HepG2 (cell line): ENCODE measurements around the gene TBC1D20. TPM values are rescaled to one million over a fixed set of nuclear protein-coding genes. Genes with fewer than 3 reads are reported as not detected.

Experiments used
- ATAC-seq: fragments of 200-7000 bp; cut with Tn5 transposase; 3 replicates; pipeline ENCODE4 v1.9.1; 2020; ENCODE audit warnings: mild to moderate bottlenecking, moderate library complexity
- BruUV-seq: library from RNA; stranded (reverse); fragments of 400-500 nt; replicated peaks from 2 replicates; lab custom pipeline; 2021; lab: Mats Ljungman, UMichigan
- CTCF ChIA-PET: fragments of 300-600 bp; formaldehyde crosslinking; extraction: SDS; loops from one replicate; lab custom pipeline; 2021; ENCODE audit warnings: low total read pairs, inconsistent platforms, low intra/inter-chr PET ratio; lab: Yijun Ruan, JAX
- POLR2A ChIA-PET: fragments of 350-600 bp; sonication (Branson Sonifier 250); formaldehyde crosslinking; loops from one replicate; lab custom pipeline; 2020; ENCODE audit warnings: antibody characterized with exemption, inconsistent platforms; lab: Yijun Ruan, JAX
- DNase-seq: peaks from one replicate; pipeline ENCODE4 v3.0.0-alpha.2; 2015; ENCODE audit warnings: low spot score
- FAIRE-seq: peaks from 3 replicates; lab custom pipeline; 2011; peaks lifted over from hg19 to GRCh38; lab: Jason Lieb, UNC
- H2AFZ ChIP-seq: one replicate; pipeline ENCODE4 v1.6.1; 2011; ENCODE audit warnings: low read length, inconsistent platforms
- H3K27ac ChIP-seq: fragments of 300-600 bp; 3 replicates; pipeline ENCODE4 v1.8.0; 2011; ENCODE audit warnings: mixed run types, mild to moderate bottlenecking, mixed read lengths, low read length, inconsistent platforms; ENCODE audit not compliant: insufficient read depth; ENCODE audit errors: extremely low read length
- H3K27me3 ChIP-seq, 2 experiments: fragments of 200-600 bp in 1 of 2; 2 replicates in 1 of 2; 3 replicates in 1 of 2; pipeline versions ENCODE4 v1.6.0 to v1.8.0; 2011; ENCODE audit warnings: low read length in 2 of 2, mild to moderate bottlenecking in 2 of 2, moderate library complexity in 2 of 2, inconsistent platforms in 1 of 2; ENCODE audit not compliant: insufficient read depth in 2 of 2, control insufficient read depth in 1 of 2
- H3K36me3 ChIP-seq, 2 experiments: fragments of 200-600 bp in 1 of 2; replicated peaks in 1 of 2; 2 replicates in 1 of 2; 3 replicates in 1 of 2; pipeline versions ENCODE4 v1.5.1 to v1.8.0; 2011; ENCODE audit warnings: low read length in 2 of 2, inconsistent platforms in 1 of 2; ENCODE audit not compliant: insufficient read depth in 2 of 2, control insufficient read depth in 1 of 2
- H3K4me1 ChIP-seq: 2 replicates; pipeline ENCODE4 v1.5.1; 2012; ENCODE audit warnings: low read length, inconsistent platforms; ENCODE audit not compliant: insufficient read depth
- H3K4me2 ChIP-seq: 2 replicates; pipeline ENCODE4 v1.6.0; 2011; ENCODE audit warnings: low read depth, low read length, inconsistent platforms
- H3K4me3 ChIP-seq, 3 experiments: fragments of 200-600 bp in 1 of 3; sonication (generic), shearing (Covaris generic) in 1 of 3; replicated peaks in 1 of 3; 2 replicates each; pipeline ENCODE4 v1.5.1; 2011 to 2016; ENCODE audit warnings: low read length in 3 of 3, inconsistent platforms in 2 of 3, low read depth in 2 of 3, mild to moderate bottlenecking in 2 of 3, control low read depth in 1 of 3, mixed read lengths in 1 of 3; ENCODE audit not compliant: insufficient read depth in 1 of 3
- H3K79me2 ChIP-seq: one replicate; pipeline ENCODE4 v1.6.1; 2011; ENCODE audit warnings: low read length, inconsistent platforms; ENCODE audit not compliant: insufficient read depth
- H3K9ac ChIP-seq: 2 replicates; pipeline ENCODE4 v1.6.0; 2011; ENCODE audit warnings: mild to moderate bottlenecking, low read depth, low read length, inconsistent platforms; ENCODE audit not compliant: insufficient read depth
- H3K9me3 ChIP-seq: 2 replicates; pipeline ENCODE4 v1.5.1; 2012; ENCODE audit warnings: mild to moderate bottlenecking, low read length
- H4K20me1 ChIP-seq: 2 replicates; pipeline ENCODE4 v1.6.0; 2011; ENCODE audit warnings: inconsistent platforms, mild to moderate bottlenecking, low read length, moderate library complexity; ENCODE audit not compliant: insufficient read depth
- AKNA ChIP-seq: sonication (generic); formaldehyde crosslinking; IDR thresholded peaks from 2 replicates; pipeline ENCODE4 v1.4.0; 2020; ENCODE audit warnings: missing genetic modification reagents, borderline replicate concordance
- HOXA5 ChIP-seq: sonication (generic); formaldehyde crosslinking; IDR thresholded peaks from 2 replicates; pipeline ENCODE4 v1.4.0; 2020; ENCODE audit warnings: missing genetic modification reagents
- MEF2D ChIP-seq: sonication (generic); formaldehyde crosslinking; IDR thresholded peaks from 2 replicates; pipeline ENCODE4 v1.5.1; 2020; ENCODE audit warnings: mild to moderate bottlenecking, missing genetic modification reagents
- ZNF260 ChIP-seq: sonication (generic); formaldehyde crosslinking; IDR thresholded peaks from 2 replicates; pipeline ENCODE4 v1.4.0; 2020; ENCODE audit warnings: missing genetic modification reagents, low read depth, mild to moderate bottlenecking, borderline replicate concordance
- ZNF33A ChIP-seq: sonication (generic); formaldehyde crosslinking; IDR thresholded peaks from 2 replicates; pipeline ENCODE4 v1.5.1; 2020; ENCODE audit warnings: missing genetic modification reagents, mild to moderate bottlenecking, moderate library complexity, borderline replicate concordance
- ZNF777 ChIP-seq: sonication (generic); formaldehyde crosslinking; IDR thresholded peaks from 2 replicates; pipeline ENCODE4 v1.4.0; 2020; ENCODE audit warnings: missing genetic modification reagents
- whole genome bisulfite sequencing: methylation state at CpG from one replicate; pipeline ENCODE4 v1.1.6; 2017; ENCODE audit warnings: low lambda C conversion rate; 5-methylcytosine and 5-hydroxymethylcytosine counted together
- in situ Hi-C: cut with HindIII; loops from 2 replicates; pipeline ENCODE4 v1.10.0; 2017; ENCODE audit warnings: low pct_unique_long_range_greater_than_20kb; ENCODE audit not compliant: extremely low pct_ligation_motif_present
- intact Hi-C: fragments of 100-400 bp; cut with micrococcal nuclease; formaldehyde crosslinking; loops from one replicate; pipeline ENCODE4 v1.10.0; 2022; ENCODE audit not compliant: unreplicated experiment
- polyA plus RNA-seq, 8 experiments: library from polyadenylated mRNA; depleted of rRNA in 3 of 8; stranded (reverse) in 7 of 8; unstranded in 1 of 8; fragments of >200 nt; fragmentation: Illumina TruSeq in 4 of 8; extraction: Trizol in 4 of 8; gene quantifications; 2 replicates each; pipeline versions ENCODE4 v1.2.1 to v1.2.3, GENCODE V29; 2011 to 2016; ENCODE audit warnings: low read depth in 4 of 8, missing spikeins in 1 of 8, mixed read lengths in 1 of 8; ENCODE audit not compliant: insufficient read depth in 1 of 8
- total RNA-seq, 5 experiments: library from RNA; depleted of rRNA; stranded (reverse); fragments of >200 nt; fragmentation: Illumina TruSeq; extraction: Trizol; gene quantifications; 2 replicates each; pipeline ENCODE4 v1.2.3, GENCODE V29; 2016; ENCODE audit warnings: low read depth in 1 of 5
- TF ChIP-seq, protein P1 (sequence below): sonication (generic); formaldehyde crosslinking; IDR thresholded peaks from one replicate; pipeline ENCODE4 v1.5.1; 2020; ENCODE audit warnings: mild to moderate bottlenecking, missing genetic modification reagents; ENCODE audit errors: not compliant biosample characterization

Gene TBC1D20
- total and polyA plus RNA-seq, 2 of the 13 experiments (the other 11 are each of a cell fraction or from before 2014, with no cell fraction given) = 36.6 to 47.1 TPM

- FAIRE-seq (no peak), ATAC-seq (no peak), DNase-seq (no peak)
- H2AFZ ChIP-seq = no peak overlapping the region
- no peak overlapping the region for H3K27ac ChIP-seq
- no peaks in the 10 kb centered on the region for H3K27me3 ChIP-seq
- H3K9ac ChIP-seq = no peak overlapping the region
- intact Hi-C loops (loop anchor here (5.0 kb wide), 1 partner anchor 39 kb away; the partner anchor contains the start of gene CSNK2A1), in situ Hi-C loops (no loop called here)
- no peaks in the 10 kb centered on the region for H3K9me3 ChIP-seq
- BruUV-seq = no TSS peak
- peaks cover 7% of the 10 kb centered on the region for H4K20me1 ChIP-seq
- peaks cover 22% of the 10 kb centered on the region for H3K79me2 ChIP-seq
- 99% methylated on average over 11 of the region's 11 CpGs for WGBS
- peaks cover 42 to 76% of the 10 kb centered on the region in 2 experiments for H3K36me3 ChIP-seq
- H3K4me2 ChIP-seq = no peak overlapping the region
- H3K4me3 ChIP-seq = no peak overlapping the region
- CTCF ChIA-PET = no interaction called here
- POLR2A ChIA-PET = interaction anchor here (1.4 kb wide), 1 partner anchor 156 kb away, joined by 4 read pairs; no protein-coding TSS in a partner anchor
- H3K4me1 ChIP-seq = peaks cover 40% of the 10 kb centered on the region
- TF ChIP-seq AKNA (CRISPR knock-in tag) (no peak), ZNF33A (no peak), ZNF777 (CRISPR knock-in tag) (no peak), ZNF260 (no peak), MEF2D (CRISPR knock-in tag) (0 out of 2 replicates have a peak, but pooled peaks have one; percentile 36), HOXA5 (CRISPR knock-in tag) (no peak)
- TF ChIP-seq, protein P1, sequence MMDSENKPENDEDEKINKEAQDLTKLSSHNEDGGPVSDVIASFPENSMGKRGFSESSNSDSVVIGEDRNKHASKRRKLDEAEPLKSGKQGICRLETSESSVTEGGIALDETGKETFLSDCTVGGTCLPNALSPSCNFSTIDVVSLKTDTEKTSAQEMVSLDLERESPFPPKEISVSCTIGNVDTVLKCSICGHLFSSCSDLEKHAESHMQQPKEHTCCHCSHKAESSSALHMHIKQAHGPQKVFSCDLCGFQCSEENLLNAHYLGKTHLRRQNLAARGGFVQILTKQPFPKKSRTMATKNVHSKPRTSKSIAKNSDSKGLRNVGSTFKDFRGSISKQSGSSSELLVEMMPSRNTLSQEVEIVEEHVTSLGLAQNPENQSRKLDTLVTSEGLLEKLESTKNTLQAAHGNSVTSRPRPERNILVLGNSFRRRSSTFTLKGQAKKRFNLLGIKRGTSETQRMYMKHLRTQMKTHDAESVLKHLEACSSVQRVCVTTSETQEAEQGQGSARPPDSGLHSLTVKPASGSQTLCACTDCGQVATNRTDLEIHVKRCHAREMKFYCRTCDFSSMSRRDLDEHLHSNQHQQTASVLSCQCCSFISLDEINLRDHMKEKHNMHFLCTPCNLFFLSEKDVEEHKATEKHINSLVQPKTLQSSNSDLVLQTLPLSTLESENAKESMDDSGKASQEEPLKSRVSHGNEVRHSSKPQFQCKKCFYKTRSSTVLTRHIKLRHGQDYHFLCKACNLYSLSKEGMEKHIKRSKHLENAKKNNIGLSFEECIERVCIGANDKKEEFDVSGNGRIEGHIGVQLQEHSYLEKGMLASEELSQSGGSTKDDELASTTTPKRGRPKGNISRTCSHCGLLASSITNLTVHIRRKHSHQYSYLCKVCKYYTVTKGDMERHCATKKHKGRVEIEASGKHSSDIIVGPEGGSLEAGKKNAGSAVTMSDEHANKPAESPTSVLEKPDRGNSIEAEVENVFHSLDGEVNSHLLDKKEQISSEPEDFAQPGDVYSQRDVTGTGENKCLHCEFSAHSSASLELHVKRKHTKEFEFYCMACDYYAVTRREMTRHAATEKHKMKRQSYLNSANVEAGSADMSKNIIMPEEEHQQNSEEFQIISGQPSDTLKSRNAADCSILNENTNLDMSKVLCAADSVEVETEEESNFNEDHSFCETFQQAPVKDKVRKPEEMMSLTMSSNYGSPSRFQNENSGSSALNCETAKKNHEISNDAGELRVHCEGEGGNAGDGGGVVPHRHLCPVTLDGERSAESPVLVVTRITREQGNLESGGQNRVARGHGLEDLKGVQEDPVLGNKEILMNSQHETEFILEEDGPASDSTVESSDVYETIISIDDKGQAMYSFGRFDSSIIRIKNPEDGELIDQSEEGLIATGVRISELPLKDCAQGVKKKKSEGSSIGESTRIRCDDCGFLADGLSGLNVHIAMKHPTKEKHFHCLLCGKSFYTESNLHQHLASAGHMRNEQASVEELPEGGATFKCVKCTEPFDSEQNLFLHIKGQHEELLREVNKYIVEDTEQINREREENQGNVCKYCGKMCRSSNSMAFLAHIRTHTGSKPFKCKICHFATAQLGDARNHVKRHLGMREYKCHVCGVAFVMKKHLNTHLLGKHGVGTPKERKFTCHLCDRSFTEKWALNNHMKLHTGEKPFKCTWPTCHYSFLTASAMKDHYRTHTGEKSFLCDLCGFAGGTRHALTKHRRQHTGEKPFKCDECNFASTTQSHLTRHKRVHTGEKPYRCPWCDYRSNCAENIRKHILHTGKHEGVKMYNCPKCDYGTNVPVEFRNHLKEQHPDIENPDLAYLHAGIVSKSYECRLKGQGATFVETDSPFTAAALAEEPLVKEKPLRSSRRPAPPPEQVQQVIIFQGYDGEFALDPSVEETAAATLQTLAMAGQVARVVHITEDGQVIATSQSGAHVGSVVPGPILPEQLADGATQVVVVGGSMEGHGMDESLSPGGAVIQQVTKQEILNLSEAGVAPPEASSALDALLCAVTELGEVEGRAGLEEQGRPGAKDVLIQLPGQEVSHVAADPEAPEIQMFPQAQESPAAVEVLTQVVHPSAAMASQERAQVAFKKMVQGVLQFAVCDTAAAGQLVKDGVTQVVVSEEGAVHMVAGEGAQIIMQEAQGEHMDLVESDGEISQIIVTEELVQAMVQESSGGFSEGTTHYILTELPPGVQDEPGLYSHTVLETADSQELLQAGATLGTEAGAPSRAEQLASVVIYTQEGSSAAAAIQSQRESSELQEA (CRISPR knock-in tag) = no peak
These were observed 40.9 kb upstream of the TBC1D20 start for GRCh38 chr20:503048-503737.
